HG03060 (cell line): ENCODE measurements around the gene FASTKD1.
A peak's percentile ranks its signal among the peaks of the same experiment; 100 is the strongest.
"Not testable (repeated sequence)": the region's sequence is repeated elsewhere in the genome, so short reads cannot be mapped to it uniquely, and the experiment has no call there.

ENCODE experiments used
- ATAC-seq: cut with Tn5 transposase; IDR thresholded peaks from one replicate; pipeline ENCODE4 v1.9.1; 2021; ENCODE audit warnings: low read depth, moderate number of reproducible peaks; ENCODE audit not compliant: unreplicated experiment

FASTKD1 gene

GRCh38 chr2:169573160-169573973 lies at the start of gene FASTKD1:
TSS of gene FASTKD1 (minus strand) at chr2:169573865. CDS start at chr2:169572029, 1,836 bp downstream.
- ATAC-seq, result peak; percentile 98

- no peak for ATAC-seq
Observed at GRCh38 chr2:169623235-169623634, 49.6 kb upstream of the FASTKD1 start.

GRCh38 chr2:169620509-169620908 lies 46.8 kb upstream of the FASTKD1 start:
- ATAC-seq, result no peak

GRCh38 chr2:169619946-169620345 lies 46.3 kb upstream of the FASTKD1 start:
- no peak for ATAC-seq

GRCh38 chr2:169615982-169616381 lies 42.3 kb upstream of the FASTKD1 start:
- not testable (repeated sequence) for ATAC-seq

- ATAC-seq, result no peak
Observed at GRCh38 chr2:169613876-169614275, 40.2 kb upstream of the FASTKD1 start.

- ATAC-seq, result no peak
Observed at GRCh38 chr2:169609264-169609663, 35.6 kb upstream of the FASTKD1 start.

- no peak for ATAC-seq
Observed at GRCh38 chr2:169599568-169599967, 25.9 kb upstream of the FASTKD1 start.

GRCh38 chr2:169598982-169599381 lies 25.3 kb upstream of the FASTKD1 start:
- ATAC-seq, result no peak

- not testable (repeated sequence) for ATAC-seq
Observed at GRCh38 chr2:169596546-169596945, 22.9 kb upstream of the FASTKD1 start.

- ATAC-seq, result no peak
Observed at GRCh38 chr2:169590804-169591203, 17.1 kb upstream of the FASTKD1 start.

GRCh38 chr2:169585673-169586072 lies 12.0 kb upstream of the FASTKD1 start:
- no peak for ATAC-seq

GRCh38 chr2:169584005-169584877 lies 10.6 kb upstream of the FASTKD1 start, which contains the start of gene PPIG:
TSS of gene PPIG (plus strand) at chr2:169584351. CDS start at chr2:169604042, 19,691 bp downstream.
- peak; percentile 74 for ATAC-seq

GRCh38 chr2:169583518-169583917 lies 9.9 kb upstream of the FASTKD1 start:
- ATAC-seq, result no peak

GRCh38 chr2:169582552-169583266 lies 9.0 kb upstream of the FASTKD1 start:
- ATAC-seq, result not testable (repeated sequence)

- ATAC-seq, result no peak
Observed at GRCh38 chr2:169579044-169579443, 5.4 kb upstream of the FASTKD1 start.

GRCh38 chr2:169575264-169575663 lies 1.6 kb upstream of the FASTKD1 start:
- ATAC-seq, result not testable (repeated sequence)

GRCh38 chr2:169574539-169574938 lies 874 bp upstream of the FASTKD1 start:
- ATAC-seq, result not testable (repeated sequence)

GRCh38 chr2:169573974-169574299 lies 272 bp upstream of the FASTKD1 start:
- no peak for ATAC-seq

GRCh38 chr2:169572821-169573159 lies 875 bp downstream of the FASTKD1 start:
- ATAC-seq, result no peak

GRCh38 chr2:169572189-169572588 lies 1.5 kb downstream of the FASTKD1 start:
- ATAC-seq, result no peak
